ENCODE measurements around the gene STXBP2.
"Not testable (repeated sequence)": the region's sequence is repeated elsewhere in the genome, so short reads cannot be mapped to it uniquely, and the experiment has no call there.

The STXBP2 gene

GRCh38 chr19:7639863-7640348, 3.0 kb downstream of the STXBP2 start:
- Mint-ChIP-seq H3K9me3 (no peaks in the 10 kb centered on the region), H3K36me3 (no peaks in the 10 kb centered on the region), H3K27me3 (no peaks in the 10 kb centered on the region), H3K27ac (no peak overlapping the region), H3K4me1 (peaks cover 36% of the 10 kb centered on the region), H3K4me3 (peak overlapping the region; percentile 0)

GRCh38 chr19:7640803-7641202, 3.9 kb downstream of the STXBP2 start:
- Mint-ChIP-seq H3K27ac (no peak overlapping the region), H3K27me3 (no peaks in the 10 kb centered on the region), H3K4me1 (peaks cover 33% of the 10 kb centered on the region), H3K36me3 (peaks cover 1% of the 10 kb centered on the region), H3K9me3 (no peaks in the 10 kb centered on the region), H3K4me3 (no peak overlapping the region)

GRCh38 chr19:7641290-7642276, 4.7 kb downstream of the STXBP2 start:
- no peak overlapping the region for H3K27ac Mint-ChIP-seq
- peaks cover 2% of the 10 kb centered on the region for H3K36me3 Mint-ChIP-seq
- H3K4me1 Mint-ChIP-seq: peaks cover 31% of the 10 kb centered on the region

GRCh38 chr19:7642295-7643030, 5.6 kb downstream of the STXBP2 start:
- H3K4me3 Mint-ChIP-seq: no peak overlapping the region
- H3K36me3 Mint-ChIP-seq: peaks cover 2% of the 10 kb centered on the region
- no peaks in the 10 kb centered on the region for H3K9me3 Mint-ChIP-seq
- no peaks in the 10 kb centered on the region for H3K27me3 Mint-ChIP-seq
- H3K4me1 Mint-ChIP-seq: peaks cover 28% of the 10 kb centered on the region
- H3K27ac Mint-ChIP-seq: no peak overlapping the region

More at GRCh38 chr19:7641290-7642276, 4.7 kb downstream of the STXBP2 start:
- Mint-ChIP-seq H3K4me3 (no peak overlapping the region), H3K27me3 (no peaks in the 10 kb centered on the region), H3K9me3 (no peaks in the 10 kb centered on the region)

GRCh38 chr19:7643031-7643415, 6.1 kb downstream of the STXBP2 start:
- no peaks in the 10 kb centered on the region for H3K27me3 Mint-ChIP-seq
- H3K9me3 Mint-ChIP-seq: no peaks in the 10 kb centered on the region
- no peak overlapping the region for H3K27ac Mint-ChIP-seq
- peaks cover 4% of the 10 kb centered on the region for H3K36me3 Mint-ChIP-seq
- peaks cover 22% of the 10 kb centered on the region for H3K4me1 Mint-ChIP-seq
- no peak overlapping the region for H3K4me3 Mint-ChIP-seq

- H3K27me3 Mint-ChIP-seq, H3K36me3 Mint-ChIP-seq, H3K27ac Mint-ChIP-seq, H3K4me3 Mint-ChIP-seq, H3K9me3 Mint-ChIP-seq: not testable (repeated sequence)
- peaks cover 14% of the 10 kb centered on the region for H3K4me1 Mint-ChIP-seq
Observed at GRCh38 chr19:7643629-7644549, 7.0 kb downstream of the STXBP2 start.

GRCh38 chr19:7644550-7644877, 7.6 kb downstream of the STXBP2 start:
- Mint-ChIP-seq H3K4me3 (no peak overlapping the region), H3K27me3 (no peaks in the 10 kb centered on the region), H3K9me3 (no peaks in the 10 kb centered on the region), H3K36me3 (peaks cover 4% of the 10 kb centered on the region), H3K4me1 (peaks cover 9% of the 10 kb centered on the region), H3K27ac (no peak overlapping the region)

- H3K27ac Mint-ChIP-seq: no peak overlapping the region
- H3K9me3 Mint-ChIP-seq: no peaks in the 10 kb centered on the region
- H3K4me3 Mint-ChIP-seq: no peak overlapping the region
- H3K27me3 Mint-ChIP-seq: no peaks in the 10 kb centered on the region
- peaks cover 3% of the 10 kb centered on the region for H3K4me1 Mint-ChIP-seq
- H3K36me3 Mint-ChIP-seq: peaks cover 4% of the 10 kb centered on the region
Observed at GRCh38 chr19:7645163-7645562, 8.3 kb downstream of the STXBP2 start.

- H3K9me3 Mint-ChIP-seq: no peaks in the 10 kb centered on the region
- no peak overlapping the region for H3K4me3 Mint-ChIP-seq
- H3K36me3 Mint-ChIP-seq: peaks cover 4% of the 10 kb centered on the region
- no peaks in the 10 kb centered on the region for H3K4me1 Mint-ChIP-seq
- H3K27ac Mint-ChIP-seq: no peak overlapping the region
- no peaks in the 10 kb centered on the region for H3K27me3 Mint-ChIP-seq
Observed at GRCh38 chr19:7645656-7646425, 8.9 kb downstream of the STXBP2 start.

- no peaks in the 10 kb centered on the region for H3K9me3 Mint-ChIP-seq
- no peaks in the 10 kb centered on the region for H3K27me3 Mint-ChIP-seq
- no peaks in the 10 kb centered on the region for H3K4me1 Mint-ChIP-seq
- no peak overlapping the region for H3K27ac Mint-ChIP-seq
- H3K36me3 Mint-ChIP-seq: peaks cover 4% of the 10 kb centered on the region
- no peak overlapping the region for H3K4me3 Mint-ChIP-seq
Observed at GRCh38 chr19:7646426-7646700, 9.5 kb downstream of the STXBP2 start.

- peaks cover 3% of the 10 kb centered on the region for H3K4me1 Mint-ChIP-seq
- H3K4me3 Mint-ChIP-seq: no peak overlapping the region
- no peak overlapping the region for H3K27ac Mint-ChIP-seq
- no peaks in the 10 kb centered on the region for H3K9me3 Mint-ChIP-seq
- peaks cover 4% of the 10 kb centered on the region for H3K36me3 Mint-ChIP-seq
- H3K27me3 Mint-ChIP-seq: no peaks in the 10 kb centered on the region
Observed at GRCh38 chr19:7647156-7647555, 10.2 kb downstream of the STXBP2 start.

- peaks cover 4% of the 10 kb centered on the region for H3K36me3 Mint-ChIP-seq
- H3K4me3 Mint-ChIP-seq: no peak overlapping the region
- peaks cover 11% of the 10 kb centered on the region for H3K4me1 Mint-ChIP-seq
Observed at GRCh38 chr19:7648265-7649014, 11.5 kb downstream of the STXBP2 start.

GRCh38 chr19:7650148-7650547, 13.2 kb downstream of the STXBP2 start:
- Mint-ChIP-seq H3K36me3 (peaks cover 4% of the 10 kb centered on the region), H3K27me3 (no peaks in the 10 kb centered on the region), H3K9me3 (no peaks in the 10 kb centered on the region), H3K4me1 (peaks cover 11% of the 10 kb centered on the region), H3K4me3 (no peak overlapping the region), H3K27ac (no peak overlapping the region)

More at GRCh38 chr19:7648265-7649014, 11.5 kb downstream of the STXBP2 start:
- Mint-ChIP-seq H3K9me3 (no peaks in the 10 kb centered on the region), H3K27me3 (no peaks in the 10 kb centered on the region), H3K27ac (no peak overlapping the region)

- peaks cover 2% of the 10 kb centered on the region for H3K36me3 Mint-ChIP-seq
- no peaks in the 10 kb centered on the region for H3K9me3 Mint-ChIP-seq
- no peaks in the 10 kb centered on the region for H3K27me3 Mint-ChIP-seq
- peak overlapping the region; percentile 65 for H3K27ac Mint-ChIP-seq
- peaks cover 13% of the 10 kb centered on the region for H3K4me1 Mint-ChIP-seq
- H3K4me3 Mint-ChIP-seq: peak overlapping the region; percentile 45
Observed at GRCh38 chr19:7652061-7652641, 15.2 kb downstream of the STXBP2 start.

Data from activated naive CD4-positive, alpha-beta T cell treated with anti-CD3 and anti-CD28 coated beads, Interleukin-2, amount 50 U/mL, for 24 hours (primary cell).